NCI-H226 (cell line): ENCODE results near the gene CDK11A.
"Not testable (repeated sequence)": the region's sequence is repeated elsewhere in the genome, so short reads cannot be mapped to it uniquely, and the experiment has no call there.

Source experiments
- DNase-seq: peaks from one replicate; pipeline ENCODE4 v3.0.0-alpha.2; 2015

Gene CDK11A

DNA sequence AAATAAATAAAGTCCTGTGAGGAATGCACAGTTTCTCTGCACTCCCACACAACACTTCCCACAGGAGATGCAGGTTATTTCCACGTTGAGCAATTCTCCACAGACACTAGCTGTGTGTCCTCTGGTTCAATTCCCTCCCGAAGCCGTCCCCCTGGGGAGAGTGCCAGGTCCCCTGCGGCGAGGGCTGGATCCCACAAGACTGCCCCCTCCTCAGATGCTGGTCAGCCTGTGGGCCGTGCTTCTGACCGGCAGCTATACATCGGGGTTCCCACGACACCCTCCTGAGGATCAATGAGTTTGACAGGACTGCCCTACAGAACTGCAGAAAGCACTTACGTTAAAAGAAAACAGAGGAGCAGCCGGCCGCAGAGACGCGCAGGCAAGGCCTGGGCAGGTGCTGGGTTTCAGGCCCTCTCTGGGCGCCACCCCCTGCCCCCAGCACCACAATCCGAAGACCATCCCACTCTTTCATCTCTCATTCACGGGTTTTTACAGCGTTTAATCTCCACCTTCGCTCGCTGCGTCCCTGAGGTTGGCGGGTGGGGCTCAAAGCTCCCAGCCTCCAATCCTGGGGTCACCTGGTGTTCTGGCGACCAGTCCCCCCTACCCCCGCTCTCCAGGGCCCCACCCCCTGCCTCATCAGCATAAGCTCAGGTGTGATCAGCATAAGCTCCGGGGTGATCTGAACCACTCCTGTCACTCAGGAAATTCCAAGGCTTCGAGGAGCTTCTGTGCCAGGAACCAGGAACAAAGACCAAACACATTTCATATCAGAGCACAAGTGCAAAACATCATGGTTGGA is 40.9 kb downstream of the CDK11A start:
- no peak for DNase-seq

- no peak for DNase-seq
Observed at GRCh38 chr1:1680912-1681273, 43.3 kb downstream of the CDK11A start.

DNA sequence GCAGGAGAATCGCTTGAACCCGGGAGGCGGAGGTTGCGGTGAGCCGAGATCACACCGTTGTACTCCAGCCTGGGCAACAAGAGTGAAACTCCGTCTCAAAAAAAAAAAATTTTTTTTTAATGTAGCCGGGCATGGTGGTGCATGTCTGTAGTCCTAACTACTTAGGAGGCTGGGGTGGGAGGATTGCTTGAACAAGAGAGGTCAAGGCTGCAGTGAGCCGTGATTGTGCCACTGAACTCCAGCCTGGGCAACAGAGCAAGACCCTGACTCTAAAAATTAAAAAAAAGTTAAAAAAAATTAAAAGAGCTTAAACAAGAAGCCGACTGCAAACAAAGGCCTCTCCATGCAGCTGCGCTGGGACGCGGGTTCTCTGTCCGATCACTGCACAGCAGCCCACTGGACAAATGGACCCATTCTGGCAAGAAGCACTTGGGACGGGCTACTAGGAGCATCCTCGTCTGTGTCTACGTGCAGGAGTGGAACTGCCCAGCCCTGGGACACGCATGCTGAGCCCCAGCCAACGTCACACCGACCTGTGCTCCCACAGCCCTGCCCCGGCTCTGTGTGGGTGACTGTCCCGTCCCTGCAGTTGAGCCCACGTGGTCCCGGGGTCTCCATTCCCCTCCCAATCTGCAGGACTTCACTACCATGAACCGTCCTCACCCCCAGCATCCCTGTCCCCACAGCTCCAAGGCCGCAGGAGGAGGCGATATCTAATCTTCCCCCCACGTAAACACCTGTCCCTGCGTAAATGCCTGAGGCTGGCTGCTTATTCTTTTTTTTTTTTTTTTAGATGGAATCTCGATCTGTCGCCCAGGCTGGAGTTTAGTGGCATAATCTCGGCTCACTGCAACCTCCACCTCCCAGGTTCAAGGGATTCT is 43.9 kb downstream of the CDK11A start:
- DNase-seq: no peak

DNA sequence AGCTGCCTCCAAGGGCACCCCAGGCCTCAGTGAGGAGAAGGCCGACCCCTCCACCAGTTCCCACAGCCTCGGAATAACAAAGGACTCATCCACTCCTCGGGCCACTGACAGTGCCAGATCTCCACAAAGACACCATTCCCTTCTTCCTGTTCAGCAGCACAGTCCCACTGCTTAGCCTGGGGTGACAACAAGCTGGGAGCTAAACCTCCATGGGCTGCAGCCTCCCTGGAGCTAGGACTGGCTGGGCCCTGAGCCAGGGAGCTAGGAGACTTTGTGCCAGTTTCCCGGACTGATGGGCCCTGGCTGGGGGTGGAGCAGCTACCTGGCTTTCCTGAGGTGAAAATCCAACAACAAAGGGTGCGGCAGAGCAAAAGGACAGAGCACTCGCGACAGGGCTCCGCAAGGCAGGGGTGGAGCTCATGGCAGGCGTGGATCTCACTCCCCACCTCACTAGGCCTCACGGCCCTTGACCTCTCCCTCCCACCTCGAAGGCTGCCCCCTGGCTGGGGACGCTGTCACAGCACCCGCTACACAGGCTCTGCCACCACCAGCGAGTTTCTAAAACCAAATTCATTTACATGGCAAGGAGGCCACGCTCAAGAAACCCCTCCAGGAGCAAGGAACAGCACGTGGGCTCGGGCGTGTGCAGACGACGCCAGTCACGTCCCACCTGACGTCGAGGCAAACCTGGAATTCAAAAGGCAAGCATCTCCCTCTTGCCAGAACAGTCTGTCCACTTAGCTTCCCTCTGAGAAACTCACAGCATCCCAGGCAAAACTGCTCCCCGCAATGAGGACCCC is 45.4 kb downstream of the CDK11A start:
- DNase-seq: no peak

DNA sequence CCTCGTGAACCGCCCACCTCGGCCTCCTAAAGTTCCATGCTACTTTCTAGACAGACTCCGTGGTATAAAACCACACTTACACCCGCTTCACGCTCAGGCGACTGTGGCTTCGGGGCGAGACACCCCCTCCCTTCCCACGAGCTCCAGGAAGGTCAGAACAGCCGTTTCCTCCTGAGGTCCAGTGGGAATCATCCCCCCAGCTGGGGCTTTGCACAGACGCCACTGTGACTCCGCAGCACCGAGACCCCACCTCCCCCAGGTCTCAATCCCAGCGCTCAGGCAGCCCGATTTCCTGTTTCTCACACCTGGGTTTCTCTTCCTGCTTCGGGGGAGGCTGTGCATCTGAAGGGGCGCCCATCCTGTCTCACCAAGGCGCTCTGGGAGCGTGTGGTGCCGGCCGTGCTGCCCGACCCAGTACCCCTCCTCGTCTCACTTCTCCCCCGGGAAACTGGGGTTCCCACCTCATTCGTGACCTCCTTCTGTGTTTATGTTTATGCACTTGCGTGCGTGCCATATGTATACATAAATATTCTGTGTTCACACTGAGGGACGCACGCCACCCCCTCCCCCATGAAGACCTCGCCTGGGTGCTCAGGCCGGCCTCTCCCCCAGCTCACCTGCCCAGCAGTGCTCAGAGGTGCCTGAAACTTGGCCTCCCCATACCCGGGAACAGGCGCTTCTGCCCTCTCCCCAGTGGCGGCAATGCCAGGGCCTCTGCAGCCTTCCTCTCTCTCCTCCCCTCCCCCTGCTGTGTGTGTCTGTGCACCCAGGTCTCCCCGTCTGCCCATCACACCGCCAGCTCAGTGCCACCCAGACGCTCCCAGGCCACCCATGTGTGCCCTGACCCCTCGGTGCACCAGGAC is 46.2 kb downstream of the CDK11A start:
- DNase-seq: no peak

DNA sequence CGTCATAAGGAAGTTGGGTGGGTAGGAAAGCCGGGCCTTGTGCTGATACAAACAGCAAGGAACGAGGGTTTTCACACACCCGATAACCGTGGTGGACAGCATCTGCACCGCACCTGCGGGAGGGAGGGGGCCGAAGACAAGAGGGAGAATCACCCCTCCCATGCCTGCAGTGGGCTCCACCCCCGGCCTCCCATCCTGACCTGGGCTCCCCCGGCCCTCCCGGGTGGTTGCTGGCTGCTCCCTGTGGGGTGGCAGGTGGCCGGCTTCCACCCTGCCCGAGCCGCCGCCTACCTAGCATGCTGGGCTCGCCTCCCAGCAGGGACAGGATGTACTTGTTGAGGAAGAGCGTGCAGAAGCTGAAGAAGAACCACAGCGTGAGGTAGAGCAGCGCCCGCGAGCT is 48.1 kb downstream of the CDK11A start:
- not testable (repeated sequence) for DNase-seq

GRCh38 chr1:1675218-1675617 is 48.9 kb downstream of the CDK11A start:
- DNase-seq: not testable (repeated sequence)

GRCh38 chr1:1674806-1675205 is 49.4 kb downstream of the CDK11A start:
- not testable (repeated sequence) for DNase-seq

DNA sequence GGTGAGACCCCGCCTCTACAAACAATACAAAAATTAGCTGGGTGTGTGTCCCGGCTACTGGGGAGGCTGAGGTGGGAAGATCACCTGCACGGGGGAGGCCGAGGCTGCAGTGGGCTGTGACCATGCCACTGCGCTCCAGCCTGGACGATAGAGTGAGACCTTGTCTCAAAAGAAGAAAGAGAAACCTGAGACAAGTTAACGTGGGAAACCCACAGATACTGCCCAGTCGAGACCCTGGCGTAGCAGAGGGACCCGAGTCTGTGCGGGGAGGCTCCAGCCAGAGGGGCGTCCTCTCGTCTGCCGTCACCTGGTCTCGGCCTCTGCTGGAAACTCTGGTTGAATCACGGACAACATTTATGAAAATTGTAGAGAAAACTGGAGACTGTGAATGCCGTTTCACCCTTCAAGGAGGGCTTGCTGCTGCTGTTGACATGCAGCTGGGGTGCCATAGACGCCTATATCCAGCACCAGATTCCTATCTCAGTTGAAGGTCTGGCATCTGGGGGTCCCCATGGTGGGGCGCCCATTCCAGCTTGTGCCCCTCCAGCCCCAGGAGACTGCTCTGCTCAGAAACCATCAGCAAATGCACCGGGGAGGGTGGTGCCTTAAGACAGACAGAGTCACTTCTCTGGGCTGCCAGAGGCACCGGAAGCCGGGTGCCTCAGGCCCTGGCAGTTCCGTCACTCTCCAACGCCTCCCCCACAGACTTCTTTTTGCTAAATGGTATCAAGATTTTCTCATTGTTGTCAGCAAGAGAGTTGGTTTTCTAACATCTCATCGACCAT is 51.8 kb downstream of the CDK11A start:
- DNase-seq: no peak

DNA sequence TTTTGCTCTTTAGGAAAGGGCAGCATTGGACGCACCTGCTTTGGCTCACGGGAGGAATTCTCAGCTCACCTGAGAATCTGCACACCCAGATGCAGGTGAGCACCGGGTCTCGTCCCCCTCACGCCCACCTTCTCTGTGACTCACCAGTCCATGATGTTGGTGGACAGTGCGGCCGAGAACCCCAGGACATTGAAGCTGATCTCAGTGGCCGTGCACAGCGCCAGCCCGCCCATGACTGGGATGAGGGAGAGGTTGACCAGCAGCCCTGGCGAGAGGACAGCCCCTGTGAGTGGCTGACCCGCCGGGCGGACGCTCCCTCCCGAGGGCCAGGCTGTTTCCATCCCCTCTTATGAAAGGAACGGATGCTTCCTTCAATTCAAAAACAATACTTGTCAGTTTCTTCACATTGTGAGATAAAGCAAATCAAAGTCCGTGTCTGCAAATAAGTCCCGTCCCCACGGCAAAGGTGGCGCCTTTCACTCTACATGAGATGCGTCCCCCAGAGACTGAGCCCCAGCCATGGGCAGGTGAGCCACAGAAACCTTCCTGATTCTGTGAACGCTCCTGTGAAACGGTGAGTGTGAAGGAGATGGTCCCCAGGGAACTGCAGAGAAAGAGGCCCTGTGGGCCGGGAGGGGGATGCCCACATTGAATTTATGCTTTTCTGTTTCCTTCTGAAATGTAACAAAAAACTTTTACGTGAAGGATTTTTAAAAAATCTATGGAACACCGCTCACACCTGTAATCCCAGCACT is 52.6 kb downstream of the CDK11A start:
- DNase-seq: no peak

GRCh38 chr1:1670866-1671265 is 53.3 kb downstream of the CDK11A start:
- no peak for DNase-seq

- no peak for DNase-seq
Observed at GRCh38 chr1:1669468-1670440, 54.4 kb downstream of the CDK11A start.

DNA sequence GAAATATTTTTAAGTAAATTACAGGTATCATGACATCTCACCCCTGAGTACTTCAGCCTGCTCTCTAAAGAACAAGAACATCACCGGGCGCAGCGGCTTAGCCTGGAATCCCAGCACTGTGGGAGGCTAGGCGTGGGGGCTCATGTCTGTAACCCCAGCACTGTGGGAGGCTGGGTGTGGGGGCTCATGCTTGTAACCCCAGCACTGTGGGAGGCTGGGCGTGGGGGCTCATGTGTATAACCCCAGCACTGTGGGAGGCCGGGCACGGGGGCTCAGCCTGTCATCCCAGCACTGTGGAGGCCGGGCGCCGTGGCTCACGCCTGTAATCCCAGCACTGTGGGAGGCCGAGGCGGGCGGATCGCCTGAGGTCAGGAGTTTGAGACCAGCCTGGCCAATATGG is 57.6 kb downstream of the CDK11A start:
- DNase-seq: no peak

DNA sequence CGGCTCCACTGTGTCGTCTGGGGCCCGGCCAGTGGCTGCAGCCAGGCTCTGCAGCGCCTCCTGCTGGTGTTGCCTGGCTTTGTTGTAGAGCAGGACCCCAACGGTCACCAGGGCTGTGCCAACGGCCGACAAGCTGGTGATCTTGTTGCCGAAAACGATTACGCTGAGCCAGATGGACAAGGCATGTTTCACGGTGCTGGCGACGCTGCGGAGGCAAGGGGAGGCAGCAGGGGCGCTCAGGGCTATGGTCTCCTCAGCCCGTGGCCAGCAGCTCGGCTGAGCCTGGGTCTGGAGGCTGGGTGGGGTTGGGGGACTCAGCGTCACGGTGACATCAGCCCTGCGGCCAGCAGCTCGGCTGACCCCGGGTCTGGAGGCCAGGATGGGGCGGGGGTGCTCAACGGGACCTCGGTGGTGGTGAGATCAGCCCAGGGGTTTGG is 58.3 kb downstream of the CDK11A start:
- no peak for DNase-seq

DNA sequence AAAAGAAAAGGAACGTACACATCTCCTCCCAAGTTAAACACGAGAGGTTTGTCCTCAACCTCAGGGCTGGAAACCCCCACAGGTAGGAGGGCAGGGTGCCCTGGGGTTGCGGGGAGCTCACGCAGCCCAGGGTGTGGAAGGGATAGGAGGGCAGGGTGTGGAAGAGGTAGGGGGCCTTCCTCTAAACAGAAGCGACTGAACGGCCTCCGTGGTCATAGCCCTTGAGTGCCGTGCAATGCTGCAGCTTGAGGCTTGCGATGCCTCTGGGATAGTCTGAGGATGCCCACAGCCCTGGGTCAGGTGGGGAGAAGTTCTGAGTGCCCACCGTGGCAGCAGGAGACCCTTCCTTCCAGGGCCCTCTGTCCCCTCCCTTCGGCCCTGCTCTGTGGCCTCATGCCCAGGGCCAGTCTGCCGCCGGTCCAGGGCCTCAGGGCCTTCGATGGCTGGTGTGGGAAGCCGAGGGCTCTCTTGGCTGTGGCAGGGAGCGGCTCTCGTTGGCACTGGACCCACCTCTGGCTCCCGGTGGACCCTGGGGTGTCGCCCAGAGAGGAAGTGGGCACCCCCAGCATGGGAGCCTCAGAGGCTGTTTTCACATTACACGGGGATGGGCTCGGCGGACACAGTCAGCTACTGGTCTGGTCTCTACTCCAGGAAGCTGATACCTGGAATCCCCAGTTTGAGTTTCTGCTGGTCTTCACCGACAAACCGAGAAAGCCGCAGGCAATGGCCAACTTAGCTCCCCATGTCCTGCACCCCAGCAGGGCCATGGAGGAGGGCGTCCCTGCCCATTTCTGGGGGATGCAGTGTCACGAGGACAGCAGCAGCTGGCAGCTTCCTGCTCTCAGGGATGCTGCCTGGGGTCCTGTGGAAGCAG is 59.0 kb downstream of the CDK11A start:
- DNase-seq: no peak

DNA sequence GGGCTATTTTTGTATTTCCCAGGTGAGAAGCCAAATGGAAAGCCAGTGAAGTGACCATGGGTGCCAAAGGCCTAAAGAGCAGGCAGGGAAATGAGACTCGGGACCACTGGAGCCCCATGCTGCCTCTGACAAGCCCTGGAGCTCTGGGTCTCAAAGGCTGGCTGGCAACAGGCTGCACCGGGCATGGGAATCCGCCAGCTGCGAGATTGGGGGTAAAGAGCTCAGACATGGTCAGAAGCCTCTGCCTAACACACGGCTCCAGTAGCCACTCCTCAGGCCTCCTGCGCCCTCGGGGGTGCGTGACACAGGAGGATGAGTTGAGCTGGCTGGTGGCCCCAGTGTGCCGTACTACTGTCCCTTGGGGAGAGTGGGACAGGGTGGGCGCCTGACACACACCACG is 59.8 kb downstream of the CDK11A start:
- not testable (repeated sequence) for DNase-seq

DNA sequence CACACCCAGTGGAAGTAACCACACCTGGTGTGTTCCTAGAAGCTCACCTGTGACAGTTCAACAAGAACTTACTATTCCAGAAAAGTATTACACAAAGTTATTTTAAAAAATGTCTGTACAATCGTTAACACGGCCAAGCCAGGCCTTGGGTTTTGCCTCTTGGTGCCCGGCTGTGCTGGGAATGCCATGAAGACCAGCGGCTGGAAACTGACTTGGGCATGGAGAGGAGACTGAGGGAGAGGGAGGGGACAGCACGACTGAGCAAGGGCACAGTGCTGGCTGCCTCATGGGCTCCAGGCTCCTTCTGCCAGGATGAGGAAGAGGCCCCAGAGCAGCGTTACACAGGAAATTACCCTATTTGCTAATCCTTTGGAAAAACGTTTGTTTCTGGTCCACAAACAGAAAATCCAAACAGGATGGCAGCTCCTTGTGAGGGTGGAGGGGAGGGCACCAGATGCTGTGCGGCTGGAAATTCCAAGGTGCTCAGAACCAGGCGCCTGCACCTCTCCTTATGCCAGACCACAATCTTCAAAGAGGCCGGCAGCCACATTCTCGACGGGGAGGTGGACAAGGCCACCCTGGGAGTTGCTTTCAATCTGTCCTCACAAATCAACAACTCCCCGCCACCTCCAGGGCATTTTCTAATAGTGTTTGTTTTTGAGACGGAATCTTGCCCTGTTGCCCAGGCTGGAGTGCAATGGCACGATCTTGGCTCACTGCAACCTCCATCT is 61.2 kb downstream of the CDK11A start:
- not testable (repeated sequence) for DNase-seq

- not testable (repeated sequence) for DNase-seq
Observed at GRCh38 chr1:1662392-1662791, 61.8 kb downstream of the CDK11A start.
